AG10803 (cell line): ENCODE data around the gene PERCC1.

Experiments
- DNase-seq: peaks from one replicate; pipeline ENCODE4 v3.0.0; 2010; ENCODE audit warnings: low read depth
- H3K4me3 ChIP-seq: 2 replicates; pipeline ENCODE4 v1.5.1; 2011; ENCODE audit warnings: mild to moderate bottlenecking, low read length, control low read depth
- TF ChIP-seq, protein P1 (sequence below): conservative IDR thresholded peaks from 2 replicates; pipeline ENCODE4 v1.5.1; 2011; ENCODE audit warnings: mild to moderate bottlenecking, low read length, control low read depth, inconsistent platforms

Gene PERCC1

DNA sequence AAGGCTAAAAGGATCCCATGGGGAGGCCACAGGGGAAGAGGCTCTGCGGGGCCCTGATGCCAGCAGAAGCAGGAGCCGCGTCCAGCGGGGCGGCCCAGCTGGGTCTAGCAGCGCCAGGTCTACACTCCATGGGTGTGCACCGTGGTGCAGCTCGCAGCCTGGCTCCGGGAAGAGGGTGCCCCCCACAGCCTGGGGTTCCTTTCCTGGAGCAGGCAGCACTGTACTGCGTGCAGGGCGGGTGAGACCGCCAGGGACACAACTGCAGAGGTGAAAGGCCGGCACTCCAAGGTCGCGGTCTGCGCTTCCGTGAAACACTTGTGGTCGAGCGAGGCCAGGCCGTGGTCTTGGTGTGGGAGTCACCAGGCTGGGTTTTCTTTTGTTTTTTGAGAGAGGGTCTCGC is 20.0 kb downstream of the PERCC1 start:
- DNase-seq: no peak
- no peak overlapping the region for H3K4me3 ChIP-seq
- TF ChIP-seq, protein P1, sequence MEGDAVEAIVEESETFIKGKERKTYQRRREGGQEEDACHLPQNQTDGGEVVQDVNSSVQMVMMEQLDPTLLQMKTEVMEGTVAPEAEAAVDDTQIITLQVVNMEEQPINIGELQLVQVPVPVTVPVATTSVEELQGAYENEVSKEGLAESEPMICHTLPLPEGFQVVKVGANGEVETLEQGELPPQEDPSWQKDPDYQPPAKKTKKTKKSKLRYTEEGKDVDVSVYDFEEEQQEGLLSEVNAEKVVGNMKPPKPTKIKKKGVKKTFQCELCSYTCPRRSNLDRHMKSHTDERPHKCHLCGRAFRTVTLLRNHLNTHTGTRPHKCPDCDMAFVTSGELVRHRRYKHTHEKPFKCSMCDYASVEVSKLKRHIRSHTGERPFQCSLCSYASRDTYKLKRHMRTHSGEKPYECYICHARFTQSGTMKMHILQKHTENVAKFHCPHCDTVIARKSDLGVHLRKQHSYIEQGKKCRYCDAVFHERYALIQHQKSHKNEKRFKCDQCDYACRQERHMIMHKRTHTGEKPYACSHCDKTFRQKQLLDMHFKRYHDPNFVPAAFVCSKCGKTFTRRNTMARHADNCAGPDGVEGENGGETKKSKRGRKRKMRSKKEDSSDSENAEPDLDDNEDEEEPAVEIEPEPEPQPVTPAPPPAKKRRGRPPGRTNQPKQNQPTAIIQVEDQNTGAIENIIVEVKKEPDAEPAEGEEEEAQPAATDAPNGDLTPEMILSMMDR: no peak

DNA sequence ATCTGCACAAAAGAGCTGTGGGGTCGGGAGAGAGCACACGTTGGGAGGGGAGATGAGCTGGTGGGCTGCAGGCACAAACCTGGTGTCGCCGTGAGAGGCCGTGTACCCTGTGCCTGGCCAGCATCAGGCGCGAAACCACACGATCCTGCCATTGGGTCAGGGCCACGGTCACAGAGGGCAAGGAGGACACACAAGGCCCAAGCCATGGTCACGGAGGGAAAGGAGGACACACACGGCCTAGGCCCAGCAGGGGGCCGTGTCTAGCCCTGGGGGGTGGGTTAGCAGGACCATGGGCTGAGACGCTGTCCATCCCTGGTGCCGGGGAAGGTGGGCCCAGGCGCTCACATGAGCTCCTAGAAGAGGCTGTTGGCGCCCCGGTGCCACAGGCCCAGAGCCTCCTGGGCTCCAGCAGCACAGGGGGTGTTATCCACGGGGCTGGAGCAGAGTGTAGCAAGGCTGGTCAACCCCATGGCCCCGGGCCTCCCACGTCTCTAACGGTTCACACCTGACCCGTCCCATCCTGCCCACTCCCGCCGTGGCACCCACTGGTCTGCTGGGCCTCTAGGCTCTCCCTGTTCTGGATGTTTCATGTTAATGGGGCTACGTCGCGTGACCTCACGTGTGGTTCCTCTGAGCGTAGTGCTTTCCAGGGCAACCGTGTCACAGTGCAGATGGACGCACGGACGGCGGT is 21.0 kb downstream of the PERCC1 start:
- no peak for DNase-seq
- H3K4me3 ChIP-seq: no peak overlapping the region
- TF ChIP-seq, protein P1: no peak

DNA sequence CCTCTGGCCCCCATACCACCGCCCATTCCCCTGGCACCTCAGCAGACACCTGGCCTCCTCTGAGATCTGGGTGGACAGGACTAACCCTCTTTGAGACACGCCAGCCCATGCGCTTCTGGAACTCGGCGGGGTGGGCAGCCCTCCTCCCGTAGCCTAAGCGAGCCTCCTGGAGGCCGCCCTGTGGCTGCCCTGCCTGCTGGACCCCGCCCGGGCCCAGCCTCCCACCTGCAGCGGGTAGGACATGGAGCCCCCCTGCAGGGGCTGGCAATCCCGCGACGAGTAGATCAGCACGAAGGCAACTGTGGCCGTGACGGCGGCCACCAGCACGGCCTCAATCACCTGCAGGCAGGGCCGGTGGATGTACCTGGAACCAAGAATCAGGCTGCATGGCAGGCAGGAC is 21.7 kb downstream of the PERCC1 start:
- no peak overlapping the region for H3K4me3 ChIP-seq
- TF ChIP-seq, protein P1: no peak
- no peak for DNase-seq

- TF ChIP-seq, protein P1: no peak
- no peak overlapping the region for H3K4me3 ChIP-seq
- no peak for DNase-seq
These were observed 22.4 kb downstream of the PERCC1 start for GRCh38 chr16:1453316-1453715.

GRCh38 chr16:1454561-1454960 is 23.7 kb downstream of the PERCC1 start:
- TF ChIP-seq, protein P1: no peak
- no peak overlapping the region for H3K4me3 ChIP-seq
- no peak for DNase-seq

GRCh38 chr16:1455190-1456171 is 24.6 kb downstream of the PERCC1 start:
- TF ChIP-seq, protein P1: no peak
- DNase-seq: no peak
- no peak overlapping the region for H3K4me3 ChIP-seq
